ENCODE data around the gene TLK1.
"Not testable (repeated sequence)": the region's sequence is repeated elsewhere in the genome, so short reads cannot be mapped to it uniquely, and the experiment has no call there.

Gene TLK1

GRCh38 chr2:171139860-171140259 lies 20.8 kb downstream of the TLK1 start:
- FAIRE-seq = no peak

- FAIRE-seq = no peak
Measured at GRCh38 chr2:171136024-171136423, 24.7 kb downstream of the TLK1 start.

- no peak for FAIRE-seq
Measured at GRCh38 chr2:171134624-171135230, 26.0 kb downstream of the TLK1 start.

GRCh38 chr2:171132086-171132485 lies 28.6 kb downstream of the TLK1 start:
- no peak for FAIRE-seq

- no peak for FAIRE-seq
Measured at GRCh38 chr2:171128461-171128860, 32.2 kb downstream of the TLK1 start.

GRCh38 chr2:171124541-171124940 lies 36.2 kb downstream of the TLK1 start:
- FAIRE-seq = no peak

- no peak for FAIRE-seq
Measured at GRCh38 chr2:171109571-171109970, 51.1 kb downstream of the TLK1 start.

- FAIRE-seq = no peak
Measured at GRCh38 chr2:171109020-171109419, 51.7 kb downstream of the TLK1 start.

GRCh38 chr2:171107803-171108202 lies 52.9 kb downstream of the TLK1 start:
- no peak for FAIRE-seq

- FAIRE-seq = no peak
Measured at GRCh38 chr2:171104379-171104778, 56.3 kb downstream of the TLK1 start.

- no peak for FAIRE-seq
Measured at GRCh38 chr2:171102802-171103201, 57.9 kb downstream of the TLK1 start.

- FAIRE-seq = no peak
Measured at GRCh38 chr2:171100370-171100769, 60.3 kb downstream of the TLK1 start.

- no peak for FAIRE-seq
Measured at GRCh38 chr2:171098607-171099006, 62.1 kb downstream of the TLK1 start.

GRCh38 chr2:171095014-171095582 lies 65.6 kb downstream of the TLK1 start:
- FAIRE-seq = no peak

GRCh38 chr2:171091517-171091916 lies 69.2 kb downstream of the TLK1 start:
- FAIRE-seq = not testable (repeated sequence)

- FAIRE-seq = no peak
Measured at GRCh38 chr2:171089489-171089888, 71.2 kb downstream of the TLK1 start.

GRCh38 chr2:171088057-171088834 lies 72.4 kb downstream of the TLK1 start:
- FAIRE-seq = no peak

- FAIRE-seq = no peak
Measured at GRCh38 chr2:171087547-171087946, 73.1 kb downstream of the TLK1 start.

GRCh38 chr2:171086352-171087290 lies 74.1 kb downstream of the TLK1 start:
- FAIRE-seq = peak; percentile 70

GRCh38 chr2:171084128-171084527 lies 76.6 kb downstream of the TLK1 start:
- no peak for FAIRE-seq

GRCh38 chr2:171083451-171083850 lies 77.2 kb downstream of the TLK1 start:
- FAIRE-seq = no peak

GRCh38 chr2:171081649-171082111 lies 79.0 kb downstream of the TLK1 start:
- FAIRE-seq = no peak

- no peak for FAIRE-seq
Measured at GRCh38 chr2:171080607-171081006, 80.1 kb downstream of the TLK1 start.

Data from A204.1 (cell line).